HG03571 (cell line): ENCODE results near the gene WDPCP.
"Not testable (repeated sequence)": the region's sequence is repeated elsewhere in the genome, so short reads cannot be mapped to it uniquely, and the experiment has no call there.

Experiments
- ATAC-seq: cut with Tn5 transposase; IDR thresholded peaks from one replicate; pipeline ENCODE4 v1.9.1; 2021; ENCODE audit not compliant: unreplicated experiment

WDPCP gene

GRCh38 chr2:63124218-63124617, 464.1 kb downstream of the WDPCP start:
- no peak for ATAC-seq

- ATAC-seq, result no peak
Measured at GRCh38 chr2:63122921-63123320, 465.4 kb downstream of the WDPCP start.

GRCh38 chr2:63121055-63121834, 467.0 kb downstream of the WDPCP start:
- no peak for ATAC-seq

GRCh38 chr2:63118821-63119220, 469.5 kb downstream of the WDPCP start:
- ATAC-seq, result no peak

GRCh38 chr2:63104482-63104881, 483.8 kb downstream of the WDPCP start:
- ATAC-seq, result no peak

GRCh38 chr2:63101954-63102353, 486.3 kb downstream of the WDPCP start:
- ATAC-seq, result no peak

- ATAC-seq, result no peak
Measured at GRCh38 chr2:63099032-63099431, 489.2 kb downstream of the WDPCP start.

GRCh38 chr2:63096491-63096890, 491.8 kb downstream of the WDPCP start:
- ATAC-seq, result no peak

GRCh38 chr2:63093502-63093901, 494.8 kb downstream of the WDPCP start:
- ATAC-seq, result no peak

GRCh38 chr2:63092857-63093256, 495.4 kb downstream of the WDPCP start:
- no peak for ATAC-seq

GRCh38 chr2:63092401-63092800, 495.9 kb downstream of the WDPCP start:
- no peak for ATAC-seq

GRCh38 chr2:63086687-63087086, 501.6 kb downstream of the WDPCP start:
- no peak for ATAC-seq

GRCh38 chr2:63081404-63081803, 506.9 kb downstream of the WDPCP start:
- ATAC-seq, result no peak

GRCh38 chr2:63078852-63079606, 509.2 kb downstream of the WDPCP start:
- no peak for ATAC-seq

GRCh38 chr2:63074399-63074798, 513.9 kb downstream of the WDPCP start:
- not testable (repeated sequence) for ATAC-seq

GRCh38 chr2:63073994-63074393, 514.3 kb downstream of the WDPCP start:
- no peak for ATAC-seq

GRCh38 chr2:63071664-63072063, 516.6 kb downstream of the WDPCP start:
- no peak for ATAC-seq
